Dedifferentiated amniotic fluid mesenchymal stem cell (primary cell): ENCODE data around the gene COG8.
A peak's percentile ranks its signal among the peaks of the same experiment; 100 is the strongest.

Source experiments
- DNase-seq: peaks from one replicate; pipeline ENCODE4 v3.0.0-alpha.2; 2016; ENCODE audit errors: extremely low spot score

Gene COG8

DNA sequence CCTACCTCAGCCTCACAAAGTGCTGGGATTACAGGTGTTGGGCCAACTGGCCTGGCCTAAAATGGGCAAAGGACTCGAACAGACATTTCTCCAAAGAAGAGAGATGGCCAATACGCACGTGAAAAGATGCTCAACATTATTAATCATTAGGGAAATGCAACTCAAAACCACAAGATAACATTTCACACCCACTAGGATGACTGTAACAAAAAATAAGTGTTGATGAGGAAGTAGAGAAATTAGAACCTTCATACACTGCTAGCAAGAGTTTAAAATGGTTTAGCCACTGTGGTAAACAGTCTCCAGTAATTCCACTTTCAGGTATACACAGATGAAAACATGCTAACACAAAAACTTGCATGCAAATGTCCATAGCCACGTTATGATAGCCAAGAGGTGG, 6.6 kb upstream of the COG8 start:
- no peak for DNase-seq

DNA sequence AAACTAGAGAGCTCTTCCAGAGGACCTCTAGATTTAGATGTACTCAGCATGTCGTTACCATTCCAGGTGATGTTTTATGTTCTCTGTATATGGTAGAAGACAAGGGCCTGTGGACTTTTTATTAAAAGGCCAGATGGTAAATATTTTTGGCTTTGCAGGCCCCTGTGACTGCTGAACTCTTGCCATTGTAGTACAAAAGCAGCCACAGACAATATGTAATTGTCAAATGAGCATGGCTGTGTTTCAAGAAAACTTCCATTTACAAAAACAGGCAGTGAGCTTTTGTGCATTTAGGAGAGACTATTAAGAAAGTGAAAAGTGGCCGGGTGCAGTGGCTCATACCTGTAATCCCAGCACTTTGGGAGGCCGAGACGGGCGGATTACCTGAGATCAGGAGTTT, 4.8 kb upstream of the COG8 start:
- no peak for DNase-seq

DNA sequence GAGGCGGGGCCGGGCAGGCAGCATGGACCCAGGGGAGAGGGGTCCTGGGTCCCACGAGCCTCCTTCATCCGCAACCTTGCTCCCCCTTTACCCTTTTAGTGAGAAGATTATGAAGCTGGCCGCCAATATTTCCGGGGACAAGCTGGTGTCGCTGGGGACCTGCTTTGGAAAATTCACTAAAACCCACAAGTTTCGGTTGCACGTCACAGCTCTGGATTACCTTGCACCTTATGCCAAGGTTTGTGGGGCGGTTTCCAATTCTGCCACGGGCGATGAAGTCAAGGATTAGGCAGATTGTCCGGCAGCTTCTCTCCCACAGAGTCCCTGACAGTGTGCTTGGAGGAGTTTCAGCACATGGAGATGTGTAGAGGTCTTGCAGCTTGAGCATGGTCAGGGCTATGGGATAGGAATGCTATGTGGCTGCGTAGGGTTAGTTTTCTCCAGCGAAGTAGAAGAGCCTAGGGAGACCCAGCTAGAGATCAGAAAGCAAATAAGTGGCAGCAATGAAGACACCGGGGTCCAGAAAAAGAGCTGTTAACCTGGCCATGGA, 806 bp upstream of the COG8 start:
- DNase-seq, result no peak

DNA sequence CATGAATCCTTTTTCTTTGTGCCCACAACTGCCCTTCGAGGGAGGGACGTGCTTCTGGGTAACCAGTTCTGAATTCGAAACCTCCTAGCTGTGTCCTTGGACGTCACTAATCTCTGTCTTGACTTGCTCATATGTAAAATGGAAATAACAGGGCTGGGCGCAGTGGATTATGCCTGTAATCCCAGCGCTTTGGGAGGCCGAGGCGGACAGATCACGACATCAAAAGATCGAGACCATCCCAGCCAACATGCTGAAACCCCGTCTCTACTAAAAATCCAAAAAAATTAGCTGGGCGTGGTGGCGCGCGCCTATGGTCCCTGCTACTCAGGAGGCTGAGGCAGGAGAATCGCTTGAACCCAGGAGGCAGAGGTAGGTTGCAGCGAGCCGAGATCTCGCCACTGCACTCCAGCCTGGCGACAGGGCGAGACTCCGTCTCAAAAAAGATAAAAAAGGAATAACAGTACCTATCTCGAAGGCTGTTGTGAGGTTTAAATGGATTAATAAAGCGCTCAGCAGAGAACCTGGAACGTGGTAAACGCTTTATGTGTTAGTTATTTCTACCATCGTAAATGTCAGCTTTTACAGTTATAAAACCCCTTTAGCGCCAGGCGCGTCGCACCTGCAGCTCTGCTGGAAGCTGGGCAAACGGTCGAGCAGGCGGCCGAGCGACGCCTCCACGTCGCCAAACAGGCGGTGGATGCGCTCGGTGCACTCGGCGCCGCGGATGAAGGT, 641 bp downstream of the COG8 start:
- no peak for DNase-seq

DNA sequence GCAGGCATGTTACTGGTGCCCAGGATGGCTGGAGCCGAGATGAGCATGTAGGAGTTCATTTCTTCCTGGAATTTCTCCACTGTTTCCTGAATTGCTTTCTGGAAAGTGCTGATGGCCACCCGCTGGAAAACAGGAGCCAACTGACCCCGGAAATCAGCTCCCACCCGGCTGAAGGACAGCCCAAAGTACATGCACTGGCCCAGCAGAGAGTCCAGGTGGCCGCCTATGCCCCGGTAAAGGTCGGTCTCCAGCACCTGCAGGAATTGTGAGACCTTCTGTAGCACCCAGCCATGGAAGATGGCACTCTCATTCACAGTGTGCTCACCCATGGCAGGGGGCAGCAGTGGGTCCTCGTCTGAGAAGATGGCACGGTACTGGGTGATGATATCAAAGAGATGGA, 4.7 kb downstream of the COG8 start:
- no peak for DNase-seq

DNA sequence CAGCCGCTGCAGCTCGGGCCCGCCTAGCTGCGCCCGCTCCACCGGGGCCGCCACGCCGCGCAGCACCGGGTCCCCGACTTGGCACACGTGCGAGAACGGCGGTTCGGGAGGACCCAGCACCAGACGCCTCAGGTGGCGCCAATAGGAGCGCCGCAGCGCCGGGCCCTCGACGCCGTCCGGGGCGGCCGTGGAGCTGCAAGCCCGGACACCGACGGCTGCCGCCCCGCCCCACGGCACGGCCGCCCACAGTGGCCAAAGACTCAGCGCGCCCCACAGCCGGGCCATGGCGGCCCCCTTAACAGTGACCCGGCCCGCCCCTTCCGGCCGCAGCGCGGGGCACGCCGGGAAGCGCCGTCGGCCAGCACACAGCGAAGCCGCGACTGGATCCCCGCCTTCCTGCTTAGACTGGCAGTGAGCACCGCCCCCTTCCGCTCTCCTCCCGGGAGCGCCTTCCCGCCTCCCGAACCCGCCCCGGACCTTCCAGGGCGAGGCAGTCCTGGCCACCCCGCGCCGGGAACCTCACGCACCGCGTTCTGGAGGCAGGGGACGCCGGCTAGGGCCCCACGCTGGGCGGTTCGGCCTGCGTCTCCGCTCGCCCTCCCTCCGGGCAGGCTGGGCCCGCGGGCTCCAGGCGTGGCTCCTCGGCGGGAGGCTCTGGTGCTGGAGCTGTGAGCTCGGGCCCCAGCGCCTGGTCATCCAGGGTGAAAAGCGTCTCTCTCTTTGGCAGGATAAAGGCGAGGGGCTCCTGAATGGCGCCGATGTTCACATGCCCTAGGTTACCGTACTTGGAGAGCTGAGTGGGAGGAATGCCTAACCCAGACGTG, 8.9 kb downstream of the COG8 start, which contains the start of gene PDF:
Gene PDF (minus strand): TSS at position 303 of the 824 bp plus-strand sequence. CDS start 18 bp downstream, at position 285.
- peak; percentile 90 for DNase-seq

DNA sequence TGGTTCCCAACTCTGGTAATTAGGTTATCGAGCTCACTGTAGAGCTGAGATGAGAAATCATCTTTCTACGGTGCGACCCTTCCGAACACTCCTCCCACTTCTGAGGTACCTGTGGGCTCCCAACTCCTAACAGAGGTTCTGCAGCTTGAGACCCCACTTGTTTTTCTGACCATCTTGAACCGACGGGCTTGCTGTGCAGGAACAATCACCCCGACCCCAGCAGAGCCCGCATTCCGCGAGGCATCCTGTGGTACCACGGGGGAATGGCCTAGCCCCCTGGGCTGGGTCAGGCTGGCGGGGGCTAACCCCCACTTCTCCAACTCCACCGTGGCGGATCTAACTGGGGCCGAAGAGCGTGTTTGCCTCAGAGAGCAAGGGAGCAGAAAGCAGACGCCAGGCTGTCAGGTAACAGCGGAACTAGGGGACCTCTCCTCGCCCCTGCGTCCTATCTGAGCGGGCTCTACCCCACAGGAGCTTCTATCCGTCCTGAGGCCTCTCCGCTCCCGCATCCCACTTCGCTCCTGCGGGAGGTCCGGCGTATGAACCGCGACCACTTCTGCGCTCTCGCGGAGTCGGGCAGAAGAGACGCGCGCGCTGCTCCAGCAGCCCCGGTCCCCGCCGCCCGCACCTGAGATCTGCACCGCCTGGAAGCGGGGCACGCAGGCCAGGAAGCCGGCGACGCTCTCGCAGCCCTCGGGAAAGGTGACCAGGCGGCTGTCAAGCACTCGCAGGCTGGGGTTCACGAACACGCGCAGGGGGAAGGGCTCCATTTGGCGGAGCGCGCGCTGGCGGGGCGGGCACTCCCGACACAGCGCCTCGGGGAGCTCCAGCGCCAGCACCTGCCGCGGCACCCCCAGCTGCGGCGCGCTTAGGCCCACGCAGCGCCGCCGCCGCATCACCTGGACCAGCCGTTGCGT, 9.7 kb downstream of the COG8 start:
- DNase-seq, result no peak

DNA sequence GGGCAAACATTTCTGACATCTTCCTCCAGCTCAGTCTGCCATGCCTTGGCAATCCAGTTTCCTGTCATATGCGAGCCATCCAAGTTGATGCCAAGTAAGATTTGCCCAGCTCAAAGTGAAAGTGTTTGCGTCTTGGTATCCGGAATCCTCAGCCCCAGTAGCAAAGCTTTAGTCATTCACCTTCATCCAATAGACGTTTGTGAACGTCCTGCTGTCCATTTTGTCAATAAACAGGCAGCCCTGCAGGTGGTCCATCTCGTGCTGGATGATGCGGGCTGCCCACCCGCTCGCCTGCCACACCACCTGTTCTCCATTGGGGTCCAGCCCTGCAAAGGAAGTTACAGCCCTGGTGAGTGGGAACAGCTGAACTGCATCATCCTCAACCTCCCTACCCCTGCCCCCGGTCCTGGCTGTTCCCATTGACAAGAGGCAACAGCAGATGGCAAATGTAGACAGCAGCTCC, 10.5 kb downstream of the COG8 start:
- DNase-seq, result no peak

DNA sequence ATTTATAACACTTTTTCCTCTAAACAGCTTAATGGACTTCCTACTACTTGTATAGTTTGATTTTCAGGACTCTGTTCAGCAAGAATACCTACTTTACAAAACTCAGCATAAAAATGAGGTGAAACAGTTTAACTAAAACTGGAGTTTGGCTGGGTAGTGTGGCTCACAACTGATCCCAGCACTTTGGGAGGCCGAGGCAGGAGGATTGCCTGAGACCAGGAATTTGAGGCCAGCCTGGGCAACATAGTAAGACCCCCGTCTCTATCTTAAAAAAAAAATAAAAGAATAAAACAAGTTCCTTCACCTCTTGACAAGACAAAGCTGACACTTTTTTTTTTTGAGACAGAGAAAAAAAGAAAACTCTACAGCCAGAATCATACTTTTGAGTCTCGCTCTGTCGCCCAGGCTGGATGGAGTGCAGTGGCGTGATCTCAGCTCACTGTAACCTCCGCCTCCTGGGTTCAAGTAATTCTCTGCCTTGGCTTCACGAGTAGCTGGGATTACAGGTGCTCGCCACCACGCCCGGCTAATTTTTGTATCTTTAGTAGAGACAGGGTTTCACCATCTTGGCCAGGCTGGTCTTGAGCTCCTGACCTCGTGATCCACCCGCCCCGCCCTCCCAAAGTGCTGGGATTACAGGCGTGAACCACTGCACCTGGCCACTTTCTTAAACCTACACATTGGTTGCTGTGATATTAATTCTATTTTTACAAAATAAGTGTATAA, 11.6 kb downstream of the COG8 start:
- DNase-seq, result no peak

DNA sequence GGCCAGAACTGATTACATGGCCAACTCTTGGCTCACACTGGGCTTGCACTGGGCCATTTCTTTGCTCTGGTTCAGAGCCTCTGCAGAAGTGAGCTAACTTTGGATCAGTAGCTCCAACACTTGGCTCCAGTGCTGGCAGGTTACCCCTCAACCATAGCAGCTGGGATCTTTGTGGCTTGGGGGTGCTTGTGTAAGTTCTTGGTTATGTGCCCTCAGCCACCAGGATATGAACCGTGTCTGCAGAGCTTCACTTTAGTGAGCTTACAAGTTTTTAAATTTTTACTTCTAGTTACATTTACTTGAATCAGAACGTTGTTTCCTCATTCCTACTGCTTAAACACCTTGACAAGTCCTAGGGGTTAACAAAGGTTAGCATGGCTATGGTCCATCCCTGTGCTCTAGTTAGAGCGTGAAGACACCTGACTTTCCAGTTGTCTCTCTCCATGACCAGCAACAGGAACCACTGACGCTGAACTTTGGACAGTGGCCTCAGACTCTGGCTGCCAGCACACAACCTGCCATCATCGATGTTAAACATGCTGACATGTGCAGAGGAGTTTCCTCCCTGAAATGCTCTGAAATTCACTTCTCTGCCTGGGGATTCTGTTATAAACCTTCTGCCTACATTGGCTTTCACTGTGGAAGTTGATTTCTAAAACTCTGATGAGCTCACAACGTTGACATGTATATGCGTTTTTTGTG, 13.0 kb downstream of the COG8 start:
- DNase-seq, result no peak

DNA sequence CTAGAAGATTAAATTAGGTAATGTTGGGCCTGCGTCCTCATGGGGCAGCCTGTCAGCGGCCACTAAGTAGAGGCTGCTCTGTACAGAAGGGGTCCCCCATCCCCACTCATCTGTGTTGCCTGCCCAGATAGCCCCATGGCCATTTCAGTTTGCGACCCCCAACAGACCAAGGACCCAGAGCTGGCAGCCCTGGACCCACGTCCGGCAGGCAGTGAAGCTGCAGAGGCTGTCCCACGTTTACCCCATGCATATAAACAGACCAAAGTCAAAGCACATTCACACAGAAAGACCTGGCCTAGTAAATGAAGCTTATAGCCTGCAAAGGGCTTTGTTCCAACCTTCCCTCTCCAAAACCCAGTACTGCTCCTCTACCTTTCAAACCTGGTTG, 13.6 kb downstream of the COG8 start:
- no peak for DNase-seq

DNA sequence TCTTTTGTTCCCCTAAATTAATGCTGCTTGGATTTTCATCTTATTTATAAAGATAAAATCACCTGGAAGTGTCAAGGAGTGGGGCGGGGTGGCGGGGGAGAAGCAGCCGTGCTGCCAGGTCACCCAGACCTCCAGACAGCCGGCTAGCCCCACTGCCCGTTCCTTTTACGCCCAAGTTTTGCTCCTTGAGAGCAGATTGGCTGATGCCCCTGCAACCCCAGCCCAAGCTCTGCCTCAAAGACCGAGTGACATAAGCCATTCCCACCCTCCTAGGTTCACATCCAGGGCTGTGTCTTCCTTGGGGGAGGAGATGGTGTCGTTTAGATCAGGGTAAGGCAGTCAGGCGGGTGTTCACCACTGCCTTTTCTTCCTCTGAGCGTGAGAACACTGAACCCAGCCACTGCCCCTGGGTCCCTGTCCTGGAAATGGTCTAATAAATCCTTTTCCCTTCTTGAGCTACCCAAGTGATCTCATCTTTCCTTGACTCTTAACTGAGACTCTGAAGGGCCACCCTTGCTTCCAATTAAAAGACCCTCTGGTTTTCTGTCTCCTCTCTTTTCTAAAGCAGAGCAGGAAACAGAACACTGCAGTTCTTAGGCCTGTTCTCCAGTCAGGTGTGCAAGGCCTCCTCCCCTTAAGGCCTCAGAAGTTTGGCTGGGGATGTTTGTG, 14.6 kb downstream of the COG8 start:
- DNase-seq, result no peak

DNA sequence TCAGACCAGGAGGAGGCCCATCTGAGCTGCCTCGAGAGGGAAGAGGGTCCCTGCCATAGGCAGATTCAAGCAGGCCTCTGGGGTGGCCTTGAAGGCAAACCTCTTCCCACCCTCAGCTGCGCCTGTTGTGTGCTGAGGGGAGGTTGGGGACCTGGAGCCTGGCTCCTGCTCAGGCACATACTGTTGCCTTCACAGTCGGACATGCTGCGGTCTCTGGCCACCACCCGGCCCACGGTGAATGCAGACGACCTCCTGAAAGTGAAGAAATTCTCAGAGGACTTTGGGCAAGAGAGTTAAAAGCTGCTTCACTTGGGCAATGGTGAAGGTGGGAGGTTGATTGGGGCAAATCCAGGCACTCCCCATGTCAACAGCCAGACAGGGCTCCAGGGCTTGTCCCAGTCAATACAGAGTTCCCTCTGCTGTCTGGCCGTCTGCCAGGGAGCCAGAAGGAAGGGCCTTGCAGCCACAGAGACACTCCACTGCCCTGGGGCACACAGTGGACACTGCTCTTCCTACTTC, 15.3 kb downstream of the COG8 start:
- DNase-seq, result no peak

DNA sequence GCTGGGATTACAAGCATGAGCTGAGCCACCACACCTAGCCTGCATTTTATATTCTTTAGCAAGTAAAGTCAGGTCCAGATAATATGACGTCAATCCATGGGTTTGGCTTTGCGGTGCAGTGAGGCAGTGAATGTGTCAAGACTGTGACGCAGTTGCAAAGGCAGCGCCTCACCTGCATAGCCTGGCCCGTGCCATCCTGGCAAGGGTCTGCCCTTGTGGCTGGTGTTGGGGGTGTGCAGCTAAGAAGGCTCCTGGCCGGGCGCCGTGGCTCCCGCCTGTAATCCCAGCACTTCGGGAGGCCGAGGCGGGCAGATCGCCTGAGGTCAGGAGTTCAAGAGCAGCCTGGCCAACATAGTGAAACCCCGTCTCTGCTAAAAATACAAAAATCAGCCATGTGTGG, 15.9 kb downstream of the COG8 start:
- DNase-seq, result no peak

DNA sequence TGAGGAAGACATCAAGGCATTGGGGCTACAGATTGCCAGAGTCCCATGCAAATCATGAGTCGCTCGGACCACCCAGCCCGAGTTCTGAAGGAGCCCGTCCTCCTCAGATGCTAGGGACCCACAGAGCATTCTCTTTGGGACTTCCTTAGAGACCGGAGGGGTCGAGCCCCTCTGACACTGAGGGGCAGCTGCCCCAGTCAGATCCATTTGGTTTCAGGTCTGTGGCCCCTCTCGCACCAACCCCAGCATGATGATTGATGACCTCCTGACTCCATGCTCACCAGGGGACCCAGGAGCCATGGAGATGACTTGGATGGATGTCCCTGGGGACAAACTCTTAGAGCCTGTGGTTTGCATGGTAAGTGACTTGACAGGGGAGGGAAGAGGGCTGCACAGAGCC, 17.0 kb downstream of the COG8 start:
- DNase-seq, result no peak

DNA sequence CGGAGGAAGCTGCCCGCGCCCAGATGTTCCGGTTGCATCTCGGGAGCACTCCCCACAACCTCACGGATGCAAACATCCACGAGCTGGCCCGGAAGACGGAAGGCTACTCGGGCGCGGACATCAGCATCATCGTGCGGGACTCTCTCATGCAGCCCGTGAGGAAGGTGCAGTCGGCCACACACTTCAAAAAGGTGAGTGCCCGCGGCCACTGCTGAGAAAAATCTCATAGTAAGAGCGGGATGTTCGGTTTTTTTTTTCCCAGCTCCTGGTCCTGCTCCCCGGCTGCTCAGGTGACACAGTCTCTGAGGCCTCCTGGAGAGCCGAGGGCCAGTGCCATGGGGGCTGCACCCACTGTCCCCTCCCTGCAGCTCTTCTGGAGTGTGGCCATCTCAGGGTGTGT, 18.3 kb downstream of the COG8 start:
- no peak for DNase-seq

DNA sequence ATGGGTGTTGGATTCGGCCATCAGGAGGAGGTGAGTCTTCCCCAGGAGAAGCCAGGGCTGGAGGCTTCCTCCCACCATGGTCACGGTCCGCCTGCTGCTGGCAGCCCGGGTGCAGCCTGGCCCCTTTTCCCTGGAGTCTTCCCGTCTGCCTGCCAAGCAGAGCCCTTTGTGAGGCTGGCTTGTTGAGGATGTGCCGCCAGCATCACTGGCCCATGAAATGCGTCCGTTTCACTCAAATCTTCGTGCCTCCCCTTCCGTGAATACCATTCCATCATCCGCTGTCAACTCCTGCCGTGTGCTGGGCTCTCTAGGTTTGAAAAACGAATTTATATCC, 18.7 kb downstream of the COG8 start:
- no peak for DNase-seq

DNA sequence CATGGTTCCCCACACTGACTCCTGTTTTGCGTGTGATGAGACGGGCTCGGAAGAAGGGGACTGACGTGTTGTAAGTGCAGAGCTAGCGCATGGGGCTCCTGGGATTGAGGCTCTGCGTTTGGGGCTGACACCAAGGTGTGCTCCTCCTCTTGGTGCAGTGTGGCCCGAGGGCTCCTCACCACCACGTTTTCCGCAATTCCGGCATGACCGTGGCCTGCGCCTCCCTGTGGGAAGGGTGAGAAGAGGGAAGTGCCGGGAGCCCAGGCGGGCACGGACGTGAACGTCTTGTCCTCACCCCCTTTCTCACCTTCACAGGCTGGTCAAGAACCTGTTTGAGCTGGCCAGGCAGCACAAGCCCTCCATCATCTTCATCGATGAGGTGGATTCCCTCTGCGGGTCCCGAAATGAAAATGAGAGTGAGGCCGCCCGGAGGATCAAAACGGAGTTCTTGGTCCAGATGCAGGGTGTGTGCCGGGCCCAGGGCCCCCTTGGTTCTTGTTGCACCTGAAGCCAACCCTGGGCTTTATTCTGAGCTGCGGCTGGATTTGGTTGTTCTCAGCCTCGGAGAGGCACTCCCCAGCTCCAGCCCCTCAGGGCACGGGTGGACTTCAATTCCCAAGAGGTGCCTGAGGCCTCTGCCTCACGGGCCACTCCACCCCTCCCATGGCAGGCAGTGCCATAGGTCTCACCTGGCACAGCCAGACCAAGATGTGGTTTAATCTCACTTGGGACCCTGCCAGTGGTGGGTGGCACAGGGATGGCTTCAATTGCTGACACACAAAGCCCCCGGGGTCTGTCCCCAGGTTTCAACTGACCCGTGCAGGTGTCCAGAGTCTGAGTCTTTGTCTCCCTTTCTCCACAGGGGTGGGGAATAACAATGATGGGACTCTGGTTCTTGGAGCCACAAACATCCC, 19.3 kb downstream of the COG8 start:
- no peak for DNase-seq

DNA sequence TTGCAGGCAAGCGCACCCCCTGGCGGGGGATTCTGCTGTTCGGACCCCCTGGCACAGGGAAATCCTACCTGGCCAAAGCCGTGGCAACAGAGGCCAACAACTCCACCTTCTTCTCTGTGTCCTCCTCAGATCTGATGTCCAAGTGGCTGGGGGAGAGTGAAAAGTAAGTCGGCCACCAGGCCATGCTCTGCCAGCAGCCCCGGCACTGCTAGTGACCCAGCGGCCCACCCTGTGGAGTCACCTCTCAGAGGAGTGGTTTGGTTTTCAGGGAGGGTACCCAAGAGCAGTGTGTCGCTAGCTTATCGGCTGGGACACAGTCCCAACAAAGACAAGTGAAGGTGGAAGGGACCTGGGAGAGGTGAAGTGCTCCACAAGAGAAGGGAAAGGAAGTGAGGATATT, 20.0 kb downstream of the COG8 start:
- no peak for DNase-seq
